HepG2 (cell line): Measurements from ENCODE around the gene SCGB3A1. TPM values are rescaled to one million over a fixed set of nuclear protein-coding genes. Genes with fewer than 3 reads are reported as not detected.

ENCODE experiments used
- ATAC-seq: fragments of 200-7000 bp; cut with Tn5 transposase; 3 replicates; pipeline ENCODE4 v1.9.1; 2020; ENCODE audit warnings: mild to moderate bottlenecking, moderate library complexity
- BruUV-seq: library from RNA; stranded (reverse); fragments of 400-500 nt; replicated peaks from 2 replicates; lab custom pipeline; 2021; lab: Mats Ljungman, UMichigan
- CTCF ChIA-PET: fragments of 300-600 bp; formaldehyde crosslinking; extraction: SDS; loops from one replicate; lab custom pipeline; 2021; ENCODE audit warnings: low total read pairs, inconsistent platforms, low intra/inter-chr PET ratio; lab: Yijun Ruan, JAX
- POLR2A ChIA-PET: fragments of 350-600 bp; sonication (Branson Sonifier 250); formaldehyde crosslinking; loops from one replicate; lab custom pipeline; 2020; ENCODE audit warnings: antibody characterized with exemption, inconsistent platforms; lab: Yijun Ruan, JAX
- DNase-seq: peaks from one replicate; pipeline ENCODE4 v3.0.0-alpha.2; 2015; ENCODE audit warnings: low spot score
- FAIRE-seq: peaks from 3 replicates; lab custom pipeline; 2011; peaks lifted over from hg19 to GRCh38; lab: Jason Lieb, UNC
- H2AFZ ChIP-seq: one replicate; pipeline ENCODE4 v1.6.1; 2011; ENCODE audit warnings: low read length, inconsistent platforms
- H3K27ac ChIP-seq: fragments of 300-600 bp; 3 replicates; pipeline ENCODE4 v1.8.0; 2011; ENCODE audit warnings: mixed run types, mild to moderate bottlenecking, mixed read lengths, low read length, inconsistent platforms; ENCODE audit not compliant: insufficient read depth; ENCODE audit errors: extremely low read length
- H3K27me3 ChIP-seq, 2 experiments: fragments of 200-600 bp in 1 of 2; 2 replicates in 1 of 2; 3 replicates in 1 of 2; pipeline versions ENCODE4 v1.6.0 to v1.8.0; 2011; ENCODE audit warnings: low read length in 2 of 2, mild to moderate bottlenecking in 2 of 2, moderate library complexity in 2 of 2, inconsistent platforms in 1 of 2; ENCODE audit not compliant: insufficient read depth in 2 of 2, control insufficient read depth in 1 of 2
- H3K36me3 ChIP-seq, 2 experiments: fragments of 200-600 bp in 1 of 2; replicated peaks in 1 of 2; 2 replicates in 1 of 2; 3 replicates in 1 of 2; pipeline versions ENCODE4 v1.5.1 to v1.8.0; 2011; ENCODE audit warnings: low read length in 2 of 2, inconsistent platforms in 1 of 2; ENCODE audit not compliant: insufficient read depth in 2 of 2, control insufficient read depth in 1 of 2
- H3K4me1 ChIP-seq: 2 replicates; pipeline ENCODE4 v1.5.1; 2012; ENCODE audit warnings: low read length, inconsistent platforms; ENCODE audit not compliant: insufficient read depth
- H3K4me2 ChIP-seq: 2 replicates; pipeline ENCODE4 v1.6.0; 2011; ENCODE audit warnings: low read depth, low read length, inconsistent platforms
- H3K4me3 ChIP-seq, 3 experiments: fragments of 200-600 bp in 1 of 3; sonication (generic), shearing (Covaris generic) in 1 of 3; replicated peaks in 1 of 3; 2 replicates each; pipeline ENCODE4 v1.5.1; 2011 to 2016; ENCODE audit warnings: low read length in 3 of 3, inconsistent platforms in 2 of 3, low read depth in 2 of 3, mild to moderate bottlenecking in 2 of 3, control low read depth in 1 of 3, mixed read lengths in 1 of 3; ENCODE audit not compliant: insufficient read depth in 1 of 3
- H3K79me2 ChIP-seq: one replicate; pipeline ENCODE4 v1.6.1; 2011; ENCODE audit warnings: low read length, inconsistent platforms; ENCODE audit not compliant: insufficient read depth
- H3K9ac ChIP-seq: 2 replicates; pipeline ENCODE4 v1.6.0; 2011; ENCODE audit warnings: mild to moderate bottlenecking, low read depth, low read length, inconsistent platforms; ENCODE audit not compliant: insufficient read depth
- H3K9me3 ChIP-seq: 2 replicates; pipeline ENCODE4 v1.5.1; 2012; ENCODE audit warnings: mild to moderate bottlenecking, low read length
- H4K20me1 ChIP-seq: 2 replicates; pipeline ENCODE4 v1.6.0; 2011; ENCODE audit warnings: inconsistent platforms, mild to moderate bottlenecking, low read length, moderate library complexity; ENCODE audit not compliant: insufficient read depth
- ATAD3A ChIP-seq: sonication (generic); formaldehyde crosslinking; IDR thresholded peaks from 2 replicates; pipeline ENCODE4 v1.4.0; 2020; ENCODE audit warnings: missing genetic modification reagents
- FLYWCH1 ChIP-seq: sonication (generic); formaldehyde crosslinking; IDR thresholded peaks from 2 replicates; pipeline ENCODE4 v1.8.1; 2023; ENCODE audit warnings: mild to moderate bottlenecking, missing genetic modification reagents
- GMEB2 ChIP-seq: IDR thresholded peaks from 2 replicates; pipeline ENCODE4 v1.6.1; 2016; ENCODE audit warnings: missing biosample characterization, missing genetic modification reagents, low read depth
- HNRNPL ChIP-seq: fragments of 200-400 bp; formaldehyde crosslinking; IDR thresholded peaks from 2 replicates; pipeline ENCODE4 v1.6.1; 2017; ENCODE audit warnings: mild to moderate bottlenecking, low read depth, low read length
- JUN ChIP-seq: sonication (generic); formaldehyde crosslinking; IDR thresholded peaks from 2 replicates; pipeline ENCODE4 v1.4.0; 2020; ENCODE audit warnings: mild to moderate bottlenecking, missing genetic modification reagents
- KLF11 ChIP-seq: IDR thresholded peaks from 2 replicates; pipeline ENCODE4 v1.6.1; 2016; ENCODE audit warnings: missing compliant biosample characterization
- PHF21A ChIP-seq: sonication (generic); formaldehyde crosslinking; IDR thresholded peaks from 2 replicates; pipeline ENCODE4 v1.5.0; 2020; ENCODE audit warnings: mild to moderate bottlenecking, missing genetic modification reagents
- TRIM24 ChIP-seq: sonication (generic); formaldehyde crosslinking; IDR thresholded peaks from 2 replicates; pipeline ENCODE4 v1.8.0; 2022; ENCODE audit warnings: mild to moderate bottlenecking, missing genetic modification reagents
- ZBTB14 ChIP-seq: sonication (generic); formaldehyde crosslinking; IDR thresholded peaks from 2 replicates; pipeline ENCODE4 v1.4.0; 2020; ENCODE audit warnings: missing genetic modification reagents
- ZNF431 ChIP-seq: sonication (generic); formaldehyde crosslinking; IDR thresholded peaks from 2 replicates; pipeline ENCODE4 v1.9.0; 2022; ENCODE audit warnings: missing genetic modification reagents, low read depth, mild to moderate bottlenecking, borderline replicate concordance
- ZSCAN5A ChIP-seq: sonication (generic); formaldehyde crosslinking; IDR thresholded peaks from 2 replicates; pipeline ENCODE4 v1.8.0; 2022; ENCODE audit warnings: mild to moderate bottlenecking, missing genetic modification reagents, borderline replicate concordance
- WGBS: methylation state at CpG from one replicate; pipeline ENCODE4 v1.1.6; 2017; ENCODE audit warnings: low lambda C conversion rate; 5-methylcytosine and 5-hydroxymethylcytosine counted together
- in situ Hi-C: cut with HindIII; loops from 2 replicates; pipeline ENCODE4 v1.10.0; 2017; ENCODE audit warnings: low pct_unique_long_range_greater_than_20kb; ENCODE audit not compliant: extremely low pct_ligation_motif_present
- intact Hi-C: fragments of 100-400 bp; cut with micrococcal nuclease; formaldehyde crosslinking; loops from one replicate; pipeline ENCODE4 v1.10.0; 2022; ENCODE audit not compliant: unreplicated experiment
- polyA plus RNA-seq, 8 experiments: library from polyadenylated mRNA; depleted of rRNA in 3 of 8; stranded (reverse) in 7 of 8; unstranded in 1 of 8; fragments of >200 nt; fragmentation: Illumina TruSeq in 4 of 8; extraction: Trizol in 4 of 8; gene quantifications; 2 replicates each; pipeline versions ENCODE4 v1.2.1 to v1.2.3, GENCODE V29; 2011 to 2016; ENCODE audit warnings: low read depth in 4 of 8, missing spikeins in 1 of 8, mixed read lengths in 1 of 8; ENCODE audit not compliant: insufficient read depth in 1 of 8
- total RNA-seq, 5 experiments: library from RNA; depleted of rRNA; stranded (reverse); fragments of >200 nt; fragmentation: Illumina TruSeq; extraction: Trizol; gene quantifications; 2 replicates each; pipeline ENCODE4 v1.2.3, GENCODE V29; 2016; ENCODE audit warnings: low read depth in 1 of 5

The SCGB3A1 gene
- total and polyA plus RNA-seq, 2 of the 13 experiments (the other 11 are each of a cell fraction or from before 2014, with no cell fraction given), result not detected

GRCh38 chr5:180630426-180630825 is 39.1 kb upstream of the SCGB3A1 start:
- no peaks in the 10 kb centered on the region for H3K79me2 ChIP-seq
- no peak for ATAC-seq
- DNase-seq, result no peak
- ChIA-PET POLR2A (no interaction called here), CTCF (no interaction called here)
- H3K27ac ChIP-seq, result no peak overlapping the region
- FAIRE-seq, result no peak
- H3K9me3 ChIP-seq, result no peaks in the 10 kb centered on the region
- no peak overlapping the region for H3K4me3 ChIP-seq
- BruUV-seq, result no TSS peak
- H3K4me2 ChIP-seq, result no peak overlapping the region
- intact Hi-C loops (no loop called here), in situ Hi-C loops (no loop called here)
- no peak overlapping the region for H2AFZ ChIP-seq
- no peaks in the 10 kb centered on the region for H3K36me3 ChIP-seq
- H3K4me1 ChIP-seq, result no peaks in the 10 kb centered on the region
- no peaks in the 10 kb centered on the region for H4K20me1 ChIP-seq
- H3K9ac ChIP-seq, result no peak overlapping the region
- TF ChIP-seq ZNF431, result no peak
- TF ChIP-seq KLF11 (CRISPR knock-in tag), result no peak
- TF ChIP-seq FLYWCH1 (CRISPR knock-in tag), result no peak
- TF ChIP-seq ZBTB14 (CRISPR knock-in tag), result no peak
- TF ChIP-seq ZSCAN5A (CRISPR knock-in tag), result no peak
- TF ChIP-seq HNRNPL, result no peak
- no peak for TF ChIP-seq PHF21A (CRISPR knock-in tag)
- no peak for TF ChIP-seq TRIM24 (CRISPR knock-in tag)
- no peak for TF ChIP-seq JUN (CRISPR knock-in tag)
- TF ChIP-seq ATAD3A (CRISPR knock-in tag), result no peak
- TF ChIP-seq GMEB2 (CRISPR knock-in tag), result no peak
- WGBS, result no CpG with 5 or more reads among the region's 22 CpGs
- H3K27me3 ChIP-seq, result peaks cover 11 to 53% of the 10 kb centered on the region in 2 experiments; a peak in 4 of 5 replicates
